NCI-H1105 (cell line): ENCODE results near the gene AFAP1.

Experiments
- DNase-seq: peaks from one replicate; lab custom pipeline; 2025; lab: John Stamatoyannopoulos, UW

AFAP1 gene

DNA sequence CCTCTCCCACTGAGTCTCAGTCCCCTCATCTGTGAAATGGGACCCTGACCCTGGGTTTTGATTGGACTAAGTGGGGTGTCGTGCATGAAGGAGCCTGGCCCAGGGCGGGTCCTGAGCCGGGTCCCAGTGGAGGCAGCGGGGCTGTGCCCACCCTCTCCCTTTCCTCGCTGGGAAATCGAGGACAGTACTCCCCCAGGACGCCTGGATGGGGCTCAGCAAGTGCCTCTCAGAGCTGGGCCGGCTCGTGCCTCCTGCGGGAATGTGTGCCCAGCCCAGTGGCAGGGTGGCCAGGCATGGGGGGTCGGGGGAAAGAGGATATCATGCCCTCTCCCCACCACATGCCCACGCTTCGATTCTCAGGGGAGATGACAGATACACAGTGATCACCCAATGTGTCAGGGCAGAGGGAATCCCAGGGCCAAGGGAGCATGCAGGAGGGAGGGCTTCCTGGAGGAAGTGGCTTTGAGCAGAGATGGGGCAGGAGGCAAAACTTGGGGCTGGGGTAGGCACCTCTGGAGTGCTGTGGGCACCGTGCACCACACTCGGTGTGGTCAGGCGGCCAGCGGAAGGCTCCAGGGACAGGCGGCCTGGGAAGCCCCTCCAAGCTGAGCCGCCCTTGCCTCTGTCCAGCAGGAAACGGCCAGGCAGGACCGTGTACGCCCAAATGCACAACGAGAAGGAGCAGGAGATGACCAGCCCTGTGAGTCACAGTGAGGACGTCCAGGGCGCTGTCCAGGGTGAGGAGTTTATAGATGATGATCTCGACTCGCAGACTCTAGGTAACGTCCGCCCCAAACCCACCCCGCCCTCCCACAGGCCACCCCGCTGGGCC, 203.0 kb downstream of the AFAP1 start:
- no peak for DNase-seq

GRCh38 chr4:7735961-7736360, 203.7 kb downstream of the AFAP1 start:
- DNase-seq = no peak

DNA sequence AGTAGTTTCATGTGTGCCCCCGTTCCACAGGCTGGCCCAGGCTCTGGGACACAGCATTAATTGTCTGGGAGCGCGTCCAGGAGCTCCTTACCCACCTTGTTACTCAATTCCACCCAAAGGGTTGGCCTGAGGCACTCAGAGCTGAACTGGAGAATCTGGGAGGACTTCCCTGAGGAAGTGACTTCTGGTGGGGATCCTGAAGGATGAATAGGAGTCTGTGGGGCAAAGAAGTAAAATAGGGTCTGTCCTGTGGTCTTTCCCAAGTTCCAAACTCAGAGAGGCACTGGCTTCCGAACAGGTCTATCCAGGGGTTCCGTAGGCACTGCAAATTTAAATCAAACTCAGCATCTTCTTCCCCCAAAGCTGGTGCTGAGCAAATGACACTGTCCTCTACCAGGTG, 204.3 kb downstream of the AFAP1 start:
- DNase-seq = no peak

GRCh38 chr4:7734651-7735260, 204.9 kb downstream of the AFAP1 start:
- DNase-seq = no peak

GRCh38 chr4:7733801-7734650, 205.6 kb downstream of the AFAP1 start:
- no peak for DNase-seq

DNA sequence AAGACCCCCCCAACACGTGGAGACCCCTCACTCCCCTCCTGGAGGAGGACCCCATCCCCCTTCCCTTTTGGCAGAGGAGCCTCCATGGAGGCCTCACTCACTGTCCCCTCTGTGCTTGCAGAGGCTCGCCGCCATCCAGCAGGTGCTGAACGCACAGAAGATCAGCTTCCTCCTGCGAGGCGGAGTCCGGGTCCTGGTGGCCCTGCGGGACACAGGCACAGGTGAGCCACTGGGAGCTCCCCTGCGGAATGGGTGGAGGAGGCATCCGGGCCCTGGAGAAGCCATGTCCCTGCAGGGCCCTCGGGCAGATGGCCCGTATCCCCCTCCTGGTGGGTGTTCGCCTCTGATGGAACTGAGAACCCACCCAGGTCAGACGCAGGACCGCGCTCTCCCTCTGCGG, 206.5 kb downstream of the AFAP1 start:
- no peak for DNase-seq

DNA sequence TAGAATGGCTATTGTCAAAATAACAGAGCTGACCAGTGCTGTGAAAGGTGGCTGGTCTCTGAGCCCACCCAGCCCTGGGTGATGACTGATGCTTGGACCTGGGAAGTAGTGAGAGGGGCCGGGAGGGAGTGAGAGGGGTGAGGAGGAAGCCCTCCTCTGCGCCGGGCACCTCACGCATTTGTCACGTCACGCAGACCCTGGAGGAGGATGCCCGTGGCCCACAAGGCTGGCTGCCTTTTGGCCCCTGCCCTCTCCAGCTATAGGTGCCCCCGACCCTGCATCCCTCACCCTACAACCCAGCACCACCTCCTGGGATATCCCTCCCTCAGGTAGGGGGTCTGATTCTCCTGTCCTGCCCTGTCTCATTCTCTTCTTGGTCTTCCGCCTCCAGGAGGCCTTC, 207.4 kb downstream of the AFAP1 start:
- DNase-seq = no peak

DNA sequence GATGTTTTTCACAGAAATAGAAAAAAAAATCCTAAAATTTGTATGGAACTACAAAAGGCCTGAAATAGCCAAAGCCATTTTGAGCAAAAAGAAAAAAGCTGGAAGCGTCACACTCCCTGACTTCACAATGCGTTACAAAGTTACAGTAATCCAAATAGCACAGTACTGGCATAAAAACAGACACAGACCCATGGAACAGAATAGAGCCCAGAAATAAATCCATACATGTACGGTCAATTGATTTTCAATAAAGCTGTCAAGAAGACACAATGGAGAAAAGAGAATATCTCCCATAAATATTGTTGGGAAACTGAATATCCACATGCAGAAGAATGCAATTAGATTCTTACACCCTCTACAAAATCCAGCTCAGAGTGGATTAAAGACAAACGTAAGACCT, 208.2 kb downstream of the AFAP1 start:
- no peak for DNase-seq

DNA sequence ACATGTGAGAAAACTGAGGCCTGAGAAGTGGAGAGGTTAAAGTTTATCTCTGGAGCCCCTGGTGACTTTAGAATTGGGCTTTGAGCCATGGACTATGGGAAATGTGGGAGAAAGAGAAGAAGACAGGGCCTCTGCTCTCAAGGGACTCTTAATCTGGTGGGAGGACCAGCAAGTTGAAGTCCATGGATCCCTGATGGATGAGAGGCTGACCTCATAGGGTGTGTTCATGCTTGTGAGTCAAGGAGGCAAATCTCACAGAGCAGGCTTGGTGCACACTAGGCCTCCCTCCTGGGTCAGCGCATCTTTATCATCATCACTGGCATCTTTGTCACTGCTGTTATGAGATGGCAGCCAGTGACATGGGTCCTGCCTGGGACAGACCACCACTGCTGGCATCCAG, 211.9 kb downstream of the AFAP1 start:
- no peak for DNase-seq

DNA sequence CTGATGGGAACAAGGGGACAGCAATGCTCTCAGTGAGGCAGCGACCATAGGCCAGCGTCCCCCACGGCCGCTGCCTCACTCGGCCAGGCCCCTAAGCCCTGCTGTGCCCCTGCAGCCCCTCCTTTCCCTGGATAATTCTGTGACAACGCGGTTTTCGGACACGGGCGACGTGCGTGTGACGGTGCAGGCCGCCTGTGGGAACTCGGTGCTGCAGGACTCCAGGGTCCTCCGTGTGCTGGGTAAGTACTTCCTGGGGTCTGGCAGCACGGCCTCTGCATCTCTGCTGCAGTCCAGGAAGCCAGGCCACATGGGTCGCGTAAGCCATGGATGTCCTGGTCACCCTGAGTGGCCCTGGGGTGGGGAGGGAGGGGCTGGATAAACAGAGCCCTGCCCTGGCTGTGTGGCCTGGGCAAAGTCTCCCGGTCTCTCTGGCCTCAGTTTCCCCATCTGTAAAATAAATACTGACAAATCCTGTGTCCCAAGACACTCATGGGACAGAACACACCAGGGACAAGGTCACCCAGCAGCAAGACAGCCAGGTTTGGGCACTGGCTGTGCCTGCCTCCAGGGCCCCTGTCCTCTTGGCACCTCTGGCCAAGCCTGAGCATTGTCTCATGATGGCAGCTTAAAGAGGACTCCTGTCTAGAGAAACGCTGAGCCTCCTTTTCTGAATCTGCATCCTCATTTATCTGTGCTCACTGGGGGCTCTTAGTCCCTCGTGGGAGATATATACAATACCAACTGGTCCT, 212.8 kb downstream of the AFAP1 start:
- no peak for DNase-seq

- DNase-seq = no peak
These were observed 213.7 kb downstream of the AFAP1 start for GRCh38 chr4:7725951-7726350.

- no peak for DNase-seq
These were observed 216.0 kb downstream of the AFAP1 start for GRCh38 chr4:7723625-7724024.

GRCh38 chr4:7722766-7723387, 216.8 kb downstream of the AFAP1 start:
- DNase-seq = no peak

DNA sequence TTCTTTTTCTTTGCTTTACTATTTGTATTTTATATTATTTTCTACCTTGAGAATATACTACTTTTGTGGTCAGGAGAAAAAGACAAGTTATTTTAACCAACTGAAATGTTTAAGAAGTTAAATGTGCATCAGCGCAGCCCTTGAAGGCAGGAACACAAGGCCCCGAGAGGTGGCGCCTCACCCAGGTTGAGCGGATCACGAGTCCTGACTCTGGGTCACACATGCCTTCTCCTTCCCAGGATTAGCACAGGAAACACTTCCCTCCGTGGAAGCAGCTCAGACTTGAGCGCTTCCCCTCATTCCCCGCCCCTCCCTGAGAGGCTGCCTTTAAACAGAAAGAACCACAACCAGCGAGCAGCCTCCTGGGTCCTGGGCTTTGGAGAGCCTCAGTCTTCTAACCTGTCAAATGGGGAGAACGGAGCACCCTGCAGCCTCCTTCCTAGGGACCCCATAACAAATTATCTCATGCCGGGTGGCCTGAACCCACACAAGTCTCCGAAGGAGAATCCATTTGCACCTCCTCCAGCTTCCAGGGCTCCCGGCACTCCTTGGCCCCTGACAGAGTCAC, 217.6 kb downstream of the AFAP1 start:
- DNase-seq = no peak

DNA sequence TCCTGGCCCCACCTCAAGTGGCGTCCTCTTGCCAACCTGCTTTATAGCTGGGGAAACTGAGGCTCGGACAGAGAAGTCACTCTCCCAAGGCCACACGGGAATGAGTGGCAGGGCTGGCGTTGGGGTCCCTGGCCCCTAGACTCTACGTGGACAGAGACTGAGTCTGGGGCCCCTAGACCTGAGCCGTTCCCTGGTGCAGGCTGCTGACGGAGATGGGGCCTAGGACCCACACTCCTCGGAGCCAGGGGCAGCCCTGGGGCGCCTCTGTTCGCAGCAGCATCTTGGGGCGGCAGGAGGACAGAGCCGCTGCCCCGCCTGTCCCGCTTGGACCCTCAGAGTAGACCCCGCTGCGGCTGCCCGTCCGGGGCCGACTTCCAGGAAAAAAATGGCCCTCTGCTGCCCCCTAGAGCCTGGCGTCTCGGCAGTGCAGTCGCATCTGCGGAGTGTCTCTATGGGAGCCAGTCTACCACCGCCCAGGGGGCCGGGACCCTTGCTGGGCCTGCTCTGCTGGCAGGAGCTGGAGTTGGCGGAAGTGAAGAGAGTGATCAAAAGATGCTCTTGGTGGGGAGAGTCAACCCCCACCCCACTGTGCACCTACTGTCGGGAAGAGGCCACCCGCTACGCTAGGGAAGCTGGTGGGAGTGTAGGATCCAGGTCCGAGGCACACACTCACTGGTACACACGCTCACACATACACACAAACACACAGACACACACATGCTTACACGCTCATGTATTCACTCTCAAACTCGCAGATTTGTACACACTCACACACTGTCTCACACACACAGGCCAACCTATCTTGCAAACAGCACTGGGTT, 220.1 kb downstream of the AFAP1 start:
- no peak for DNase-seq

GRCh38 chr4:7717946-7718490, 221.6 kb downstream of the AFAP1 start:
- no peak for DNase-seq

- no peak for DNase-seq
These were observed 222.5 kb downstream of the AFAP1 start for GRCh38 chr4:7717161-7717560.

DNA sequence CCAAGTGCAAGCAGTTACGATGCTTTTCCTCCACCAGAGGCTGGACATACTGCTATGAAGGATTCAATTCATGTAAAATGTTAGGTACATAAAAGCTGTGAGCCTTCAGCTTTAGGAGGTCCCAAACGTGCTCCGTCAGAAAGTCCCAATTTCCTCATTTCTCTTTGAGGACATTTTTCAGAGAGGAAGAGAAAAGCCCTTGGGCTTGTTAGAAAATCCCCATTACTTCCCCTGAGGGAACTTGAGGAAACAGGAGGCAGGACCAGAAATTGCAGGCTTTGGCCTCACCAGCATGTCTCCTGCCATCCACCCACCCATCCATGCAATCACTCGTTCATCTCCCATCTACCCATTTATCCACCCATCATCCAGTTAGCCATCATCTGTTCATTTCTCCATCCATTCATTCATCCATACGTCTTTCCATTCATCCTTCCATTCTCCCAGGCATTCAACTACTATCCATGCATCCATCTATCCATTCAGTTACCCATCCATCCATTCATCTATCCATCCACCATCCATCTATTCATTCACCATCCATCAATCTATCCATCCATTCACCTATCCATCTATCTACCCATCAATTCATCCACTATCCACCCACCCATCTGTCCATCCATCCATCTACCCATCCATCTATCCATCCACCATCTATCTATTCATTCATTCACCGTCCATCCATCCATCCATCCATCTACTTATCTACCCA, 223.5 kb downstream of the AFAP1 start:
- DNase-seq = no peak

GRCh38 chr4:7715271-7716009, 224.2 kb downstream of the AFAP1 start:
- no peak for DNase-seq
